ENCODE data around the gene CTNNAL1.

The CTNNAL1 gene

GRCh38 chr9:109046346-109046745 is 33.0 kb upstream of the CTNNAL1 start:
- Histone ChIP-seq H3K4me2 (no peak overlapping the region), H3K27me3 (ENCODE audit: insufficient read depth, low read depth) (no peaks in the 10 kb centered on the region), H3K9ac (no peak overlapping the region), H4K20me1 (ENCODE audit: insufficient read depth) (no peaks in the 10 kb centered on the region), H3K27ac (no peak overlapping the region), H3K4me3 (IDR thresholded peaks at IDR 0.05; ENCODE audit: insufficient read depth, low read depth, low read length) (no peak overlapping the region), H3K4me1 (ENCODE audit: low read depth, poor library complexity, severe bottlenecking) (peaks cover under 1% of the 10 kb centered on the region), H2AFZ (ENCODE audit: low read depth) (no peak overlapping the region), H3K36me3 (ENCODE audit: insufficient read depth) (no peaks in the 10 kb centered on the region), H3K79me2 (ENCODE audit: insufficient read depth, low read depth) (no peaks in the 10 kb centered on the region)
- TF ChIP-seq, protein P1, sequence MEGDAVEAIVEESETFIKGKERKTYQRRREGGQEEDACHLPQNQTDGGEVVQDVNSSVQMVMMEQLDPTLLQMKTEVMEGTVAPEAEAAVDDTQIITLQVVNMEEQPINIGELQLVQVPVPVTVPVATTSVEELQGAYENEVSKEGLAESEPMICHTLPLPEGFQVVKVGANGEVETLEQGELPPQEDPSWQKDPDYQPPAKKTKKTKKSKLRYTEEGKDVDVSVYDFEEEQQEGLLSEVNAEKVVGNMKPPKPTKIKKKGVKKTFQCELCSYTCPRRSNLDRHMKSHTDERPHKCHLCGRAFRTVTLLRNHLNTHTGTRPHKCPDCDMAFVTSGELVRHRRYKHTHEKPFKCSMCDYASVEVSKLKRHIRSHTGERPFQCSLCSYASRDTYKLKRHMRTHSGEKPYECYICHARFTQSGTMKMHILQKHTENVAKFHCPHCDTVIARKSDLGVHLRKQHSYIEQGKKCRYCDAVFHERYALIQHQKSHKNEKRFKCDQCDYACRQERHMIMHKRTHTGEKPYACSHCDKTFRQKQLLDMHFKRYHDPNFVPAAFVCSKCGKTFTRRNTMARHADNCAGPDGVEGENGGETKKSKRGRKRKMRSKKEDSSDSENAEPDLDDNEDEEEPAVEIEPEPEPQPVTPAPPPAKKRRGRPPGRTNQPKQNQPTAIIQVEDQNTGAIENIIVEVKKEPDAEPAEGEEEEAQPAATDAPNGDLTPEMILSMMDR (conservative IDR thresholded peaks at IDR 0.05; ENCODE audit: low read depth, low read length) = no peak

DNA sequence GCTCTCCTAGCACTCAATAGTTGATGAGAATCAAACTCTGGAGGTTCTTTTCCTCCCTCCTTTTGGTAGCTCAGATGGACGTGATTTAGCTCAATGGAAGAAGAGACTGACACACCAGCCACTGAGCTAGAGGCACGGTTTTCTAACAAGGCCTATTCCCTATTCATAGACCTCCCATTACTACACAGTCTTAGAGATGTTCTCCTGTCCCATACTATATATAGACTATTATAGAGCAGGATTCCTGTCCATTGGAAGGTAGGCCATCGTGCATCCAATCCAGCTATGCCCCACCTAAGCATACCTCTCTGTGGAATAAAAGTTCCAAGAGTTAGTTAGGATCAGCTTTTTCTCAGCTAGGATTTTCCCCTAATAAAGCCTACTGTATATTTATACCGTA is 30.3 kb upstream of the CTNNAL1 start:
- no peaks in the 10 kb centered on the region for H3K4me1 ChIP-seq (ENCODE audit: low read depth, poor library complexity, severe bottlenecking)
- H2AFZ ChIP-seq (ENCODE audit: low read depth) = no peak overlapping the region
- TF ChIP-seq, protein P1 (conservative IDR thresholded peaks at IDR 0.05; ENCODE audit: low read depth, low read length) = no peak
- H3K4me2 ChIP-seq = no peak overlapping the region
- H3K36me3 ChIP-seq (ENCODE audit: insufficient read depth) = no peaks in the 10 kb centered on the region
- H3K9ac ChIP-seq = no peak overlapping the region
- H3K4me3 ChIP-seq (IDR thresholded peaks at IDR 0.05; ENCODE audit: insufficient read depth, low read depth, low read length) = no peak overlapping the region
- H4K20me1 ChIP-seq (ENCODE audit: insufficient read depth) = no peaks in the 10 kb centered on the region
- H3K27ac ChIP-seq = no peak overlapping the region
- H3K27me3 ChIP-seq (ENCODE audit: insufficient read depth, low read depth) = no peaks in the 10 kb centered on the region
- no peaks in the 10 kb centered on the region for H3K79me2 ChIP-seq (ENCODE audit: insufficient read depth, low read depth)

DNA sequence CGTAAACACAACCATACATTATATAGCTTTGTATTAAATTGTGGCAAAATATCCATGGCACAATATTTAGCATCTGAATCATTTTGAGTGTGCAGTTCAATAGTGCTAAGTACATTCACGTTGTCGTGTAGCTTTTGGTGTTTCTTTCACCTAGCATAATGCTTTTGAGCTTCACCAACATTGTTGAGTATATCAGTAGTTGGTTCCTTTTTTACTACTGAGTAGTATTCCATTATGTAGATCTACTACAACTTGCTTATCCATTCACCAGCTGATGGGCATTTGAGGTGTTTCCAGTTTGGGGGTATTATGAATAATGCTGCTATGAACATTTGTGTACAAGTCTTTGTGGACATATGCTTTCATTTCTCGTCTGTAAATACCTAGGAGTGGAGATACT is 27.3 kb upstream of the CTNNAL1 start:
- TF ChIP-seq, protein P1 (conservative IDR thresholded peaks at IDR 0.05; ENCODE audit: low read depth, low read length) = no peak
- no peaks in the 10 kb centered on the region for H4K20me1 ChIP-seq (ENCODE audit: insufficient read depth)
- no peaks in the 10 kb centered on the region for H3K36me3 ChIP-seq (ENCODE audit: insufficient read depth)
- H3K27me3 ChIP-seq (ENCODE audit: insufficient read depth, low read depth) = no peaks in the 10 kb centered on the region
- H3K4me1 ChIP-seq (ENCODE audit: low read depth, poor library complexity, severe bottlenecking) = no peaks in the 10 kb centered on the region
- H3K79me2 ChIP-seq (ENCODE audit: insufficient read depth, low read depth) = no peaks in the 10 kb centered on the region
- H3K27ac ChIP-seq = no peak overlapping the region
- H3K9ac ChIP-seq = no peak overlapping the region
- H2AFZ ChIP-seq (ENCODE audit: low read depth) = no peak overlapping the region
- no peak overlapping the region for H3K4me3 ChIP-seq (IDR thresholded peaks at IDR 0.05; ENCODE audit: insufficient read depth, low read depth, low read length)
- no peak overlapping the region for H3K4me2 ChIP-seq

DNA sequence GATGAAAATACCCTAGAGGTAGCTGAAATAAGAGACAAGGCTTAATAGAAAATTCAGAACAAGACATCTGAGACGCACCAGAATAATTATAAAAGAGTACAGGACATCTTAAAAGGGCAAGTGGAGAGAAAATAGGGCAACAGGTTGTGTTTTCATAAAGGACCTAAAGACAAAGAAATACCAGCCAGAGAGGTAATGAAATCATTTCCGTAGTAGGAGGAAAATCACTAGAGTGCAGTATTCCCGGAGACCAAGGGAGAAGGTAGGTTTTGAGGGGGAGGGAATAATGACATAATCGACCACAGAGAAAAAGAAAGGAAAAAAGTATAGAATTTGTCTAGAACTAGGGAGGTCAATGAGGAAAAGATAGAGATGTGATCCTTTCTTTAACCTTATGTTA is 26.2 kb upstream of the CTNNAL1 start:
- Histone ChIP-seq H3K27ac (no peak overlapping the region), H3K4me2 (no peak overlapping the region), H3K4me1 (ENCODE audit: low read depth, poor library complexity, severe bottlenecking) (no peaks in the 10 kb centered on the region), H3K4me3 (IDR thresholded peaks at IDR 0.05; ENCODE audit: insufficient read depth, low read depth, low read length) (no peak overlapping the region), H4K20me1 (ENCODE audit: insufficient read depth) (no peaks in the 10 kb centered on the region), H2AFZ (ENCODE audit: low read depth) (no peak overlapping the region), H3K36me3 (ENCODE audit: insufficient read depth) (no peaks in the 10 kb centered on the region), H3K79me2 (ENCODE audit: insufficient read depth, low read depth) (no peaks in the 10 kb centered on the region), H3K9ac (no peak overlapping the region), H3K27me3 (ENCODE audit: insufficient read depth, low read depth) (no peaks in the 10 kb centered on the region)
- TF ChIP-seq, protein P1 (conservative IDR thresholded peaks at IDR 0.05; ENCODE audit: low read depth, low read length) = no peak

Data from KMS-11 (cell line).